Osteoblast (primary cell): ENCODE data around the gene CDH3. TPM values are rescaled to one million over a fixed set of nuclear protein-coding genes. Genes with fewer than 3 reads are reported as not detected.

Experiments
- DNase-seq: peaks from one replicate; pipeline ENCODE4 v3.0.0; 2011; ENCODE audit warnings: low spot score, mixed read lengths; ENCODE audit not compliant: insufficient read length; ENCODE audit errors: missing footprints
- H2AFZ ChIP-seq: 2 replicates; pipeline ENCODE4 v1.6.0; 2011; ENCODE audit warnings: mild to moderate bottlenecking, low read length
- H3K27ac ChIP-seq: 2 replicates; pipeline ENCODE4 v1.5.1; 2011; ENCODE audit warnings: mild to moderate bottlenecking, low read depth, low read length, moderate library complexity
- H3K27me3 ChIP-seq: 2 replicates; pipeline ENCODE4 v1.6.0; 2012; ENCODE audit warnings: mild to moderate bottlenecking, control low read depth, inconsistent platforms, low read length, moderate library complexity; ENCODE audit not compliant: insufficient read depth
- H3K36me3 ChIP-seq: 2 replicates; pipeline ENCODE4 v1.5.1; 2011; ENCODE audit warnings: mild to moderate bottlenecking, low read length, control low read depth, moderate library complexity; ENCODE audit not compliant: insufficient read depth
- H3K4me1 ChIP-seq: 2 replicates; pipeline ENCODE4 v1.5.1; 2011; ENCODE audit warnings: mild to moderate bottlenecking, low read length, control low read depth, moderate library complexity; ENCODE audit not compliant: insufficient read depth
- H3K4me2 ChIP-seq: 2 replicates; pipeline ENCODE4 v1.6.0; 2011; ENCODE audit warnings: mild to moderate bottlenecking, low read length; ENCODE audit not compliant: insufficient read depth
- H3K4me3 ChIP-seq: fragments of 200-600 bp; sonication (generic); 3 replicates; pipeline ENCODE4 v1.5.1; 2012; ENCODE audit warnings: mild to moderate bottlenecking, low read length, inconsistent platforms; ENCODE audit not compliant: insufficient read depth
- H3K79me2 ChIP-seq: 2 replicates; pipeline ENCODE4 v1.6.0; 2012; ENCODE audit warnings: mild to moderate bottlenecking, low read length, control low read depth, inconsistent platforms; ENCODE audit not compliant: insufficient read depth
- H3K9me3 ChIP-seq: 2 replicates; pipeline ENCODE4 v1.5.1; 2011; ENCODE audit warnings: low read depth, low read length, control low read depth
- H4K20me1 ChIP-seq: 2 replicates; pipeline ENCODE4 v1.6.0; 2012; ENCODE audit warnings: mild to moderate bottlenecking, low read length, control low read depth; ENCODE audit not compliant: insufficient read depth
- CTCF ChIP-seq: IDR thresholded peaks from 2 replicates; pipeline ENCODE4 v1.5.1; 2011; ENCODE audit warnings: mild to moderate bottlenecking, low read depth, low read length, moderate library complexity; ENCODE audit errors: extremely low read depth
- total RNA-seq: library from RNA; depleted of rRNA; stranded (reverse); fragments of >200 nt; gene quantifications from 2 replicates; pipeline ENCODE4 v1.2.3, GENCODE V29; 2012

CDH3 gene
- total RNA-seq, 1 donor = 0.36 TPM

- H3K27me3 ChIP-seq = peaks cover 10% of the 10 kb centered on the region
- H3K4me3 ChIP-seq = no peak overlapping the region
- peak; percentile 20 for TF ChIP-seq CTCF
- no peaks in the 10 kb centered on the region for H3K36me3 ChIP-seq
- peaks cover 8% of the 10 kb centered on the region for H3K4me1 ChIP-seq
- H3K79me2 ChIP-seq = no peaks in the 10 kb centered on the region
- no peaks in the 10 kb centered on the region for H4K20me1 ChIP-seq
- no peak overlapping the region for H3K27ac ChIP-seq
- peak; percentile 93 for DNase-seq
- H3K9me3 ChIP-seq = no peaks in the 10 kb centered on the region
- H3K4me2 ChIP-seq = no peak overlapping the region
- no peak overlapping the region for H2AFZ ChIP-seq
These were observed 62.4 kb downstream of the CDH3 start for GRCh38 chr16:68707340-68708152.

GRCh38 chr16:68710211-68710610 lies 65.1 kb downstream of the CDH3 start:
- Histone ChIP-seq H3K27ac (no peak overlapping the region), H3K4me3 (no peak overlapping the region), H3K79me2 (no peaks in the 10 kb centered on the region), H3K4me1 (peaks cover 8% of the 10 kb centered on the region), H3K9me3 (no peaks in the 10 kb centered on the region), H3K27me3 (peaks cover 10% of the 10 kb centered on the region), H2AFZ (no peak overlapping the region), H3K4me2 (no peak overlapping the region), H4K20me1 (no peaks in the 10 kb centered on the region), H3K36me3 (no peaks in the 10 kb centered on the region)
- TF ChIP-seq CTCF = no peak
- DNase-seq = no peak

GRCh38 chr16:68711421-68712139 lies 66.5 kb downstream of the CDH3 start:
- H4K20me1 ChIP-seq = no peaks in the 10 kb centered on the region
- no peak overlapping the region for H2AFZ ChIP-seq
- no peaks in the 10 kb centered on the region for H3K9me3 ChIP-seq
- H3K27ac ChIP-seq = no peak overlapping the region
- peak; percentile 34 for DNase-seq
- H3K4me3 ChIP-seq = no peak overlapping the region
- H3K27me3 ChIP-seq = peaks cover 10% of the 10 kb centered on the region
- TF ChIP-seq CTCF = no peak
- H3K79me2 ChIP-seq = no peaks in the 10 kb centered on the region
- peaks cover 8% of the 10 kb centered on the region for H3K4me1 ChIP-seq
- no peak overlapping the region for H3K4me2 ChIP-seq
- H3K36me3 ChIP-seq = no peaks in the 10 kb centered on the region

GRCh38 chr16:68713361-68713760 lies 68.3 kb downstream of the CDH3 start:
- no peaks in the 10 kb centered on the region for H3K36me3 ChIP-seq
- peaks cover 10% of the 10 kb centered on the region for H3K27me3 ChIP-seq
- H3K79me2 ChIP-seq = no peaks in the 10 kb centered on the region
- H2AFZ ChIP-seq = no peak overlapping the region
- no peaks in the 10 kb centered on the region for H3K4me1 ChIP-seq
- H3K4me2 ChIP-seq = no peak overlapping the region
- no peak overlapping the region for H3K27ac ChIP-seq
- no peak overlapping the region for H3K4me3 ChIP-seq
- no peak for DNase-seq
- TF ChIP-seq CTCF = no peak
- H3K9me3 ChIP-seq = no peaks in the 10 kb centered on the region
- no peaks in the 10 kb centered on the region for H4K20me1 ChIP-seq
